B cell (primary cell): ENCODE results near the gene POLR1E. TPM values are rescaled to one million over a fixed set of nuclear protein-coding genes. Genes with fewer than 3 reads are reported as not detected.

Experiments used
- ATAC-seq: fragments of 200-7000 bp; cut with Tn5 transposase; one replicate; pipeline ENCODE4 v1.10.0; 2021; ENCODE audit warnings: low read depth, mild to moderate bottlenecking, moderate number of reproducible peaks, moderate library complexity
- CTCF ChIA-PET: fragments of 350-600 bp; sonication (Branson Sonifier 250); formaldehyde crosslinking; loops from one replicate; lab custom pipeline; 2021; ENCODE audit warnings: antibody characterized with exemption, inconsistent platforms; lab: Charles Lee
- POLR2A ChIA-PET: fragments of 350-600 bp; sonication (Branson Sonifier 250); formaldehyde crosslinking; loops from one replicate; lab custom pipeline; 2021; ENCODE audit warnings: antibody characterized with exemption; lab: Charles Lee
- DNase-seq: peaks from one replicate; pipeline ENCODE4 v3.0.0; 2013
- H2AFZ ChIP-seq: 2 replicates; pipeline ENCODE4 v1.6.1; 2012; ENCODE audit warnings: mild to moderate bottlenecking, low read depth, low read length; ENCODE audit not compliant: insufficient read depth, poor library complexity, severe bottlenecking
- H3K27ac ChIP-seq, 2 donors: 1 replicate in 1 of 2; 2 replicates in 1 of 2; pipeline ENCODE4 v1.5.1; 2012 to 2013; ENCODE audit warnings: low read length in 2 of 2, mild to moderate bottlenecking in 2 of 2, moderate library complexity in 1 of 2
- H3K27me3 ChIP-seq, 4 experiments: fragments of 200-600 bp in 1 of 4; sonication (generic) in 1 of 4; replicated peaks in 1 of 4; 1 replicate in 2 of 4; 2 replicates in 2 of 4; pipeline versions ENCODE4 v1.6.1 to v1.7.0; 2013 to 2016; ENCODE audit warnings: low read length in 3 of 4, mild to moderate bottlenecking in 2 of 4, mixed read lengths in 1 of 4, moderate library complexity in 1 of 4; ENCODE audit not compliant: insufficient read depth in 4 of 4, control insufficient read depth in 3 of 4; ENCODE audit errors: control extremely low read depth in 1 of 4
- H3K36me3 ChIP-seq, 2 experiments: replicated peaks in 1 of 2; 1 replicate in 1 of 2; 2 replicates in 1 of 2; pipeline versions ENCODE4 v1.6.1 to v1.7.1; 2013; ENCODE audit warnings: low read length in 1 of 2; ENCODE audit not compliant: insufficient read depth in 2 of 2, control insufficient read depth in 1 of 2; ENCODE audit errors: control extremely low read depth in 1 of 2, extremely low read depth in 1 of 2
- H3K4me1 ChIP-seq, 2 donors: fragments of 200-600 bp in 1 of 2; sonication (generic) in 1 of 2; 1 replicate in 1 of 2; 2 replicates in 1 of 2; pipeline versions ENCODE4 v1.5.1 to v1.6.1; 2013 to 2017; ENCODE audit warnings: low read length in 2 of 2; ENCODE audit not compliant: control insufficient read depth in 2 of 2, insufficient read depth in 2 of 2
- H3K4me2 ChIP-seq: replicated peaks from 2 replicates; pipeline ENCODE3; 2012; ENCODE audit warnings: mild to moderate bottlenecking, low read depth, low read length; ENCODE audit not compliant: poor library complexity, severe bottlenecking
- H3K4me3 ChIP-seq, 5 experiments: fragments of 200-600 bp in 1 of 5; sonication (generic) in 1 of 5; 1 replicate in 3 of 5; 2 replicates in 2 of 5; pipeline versions ENCODE4 v1.5.1 to v1.7.0; 2011 to 2016; ENCODE audit warnings: low read length in 4 of 5, mild to moderate bottlenecking in 4 of 5, low read depth in 2 of 5, control low read depth in 1 of 5, moderate library complexity in 1 of 5; ENCODE audit not compliant: insufficient read depth in 1 of 5; ENCODE audit errors: control extremely low read depth in 1 of 5, extremely low read depth in 1 of 5
- H3K79me2 ChIP-seq: fragments of 200-600 bp; sonication (generic); one replicate; pipeline ENCODE4 v1.6.0; 2016; ENCODE audit warnings: low read length; ENCODE audit not compliant: control insufficient read depth, insufficient read depth
- H3K9ac ChIP-seq: fragments of 200-600 bp; sonication (generic); 2 replicates; pipeline ENCODE4 v1.6.1; 2017; ENCODE audit warnings: mild to moderate bottlenecking, low read length, moderate library complexity
- H3K9me3 ChIP-seq, 3 donors: one replicate each; pipeline versions ENCODE4 v1.6.1 to v1.7.1; 2013; ENCODE audit warnings: low read length in 2 of 3; ENCODE audit not compliant: control insufficient read depth in 2 of 3, insufficient read depth in 1 of 3; ENCODE audit errors: control extremely low read depth in 1 of 3
- H4K20me1 ChIP-seq: 2 replicates; pipeline ENCODE4 v1.6.0; 2012; ENCODE audit warnings: mild to moderate bottlenecking, low read length; ENCODE audit not compliant: insufficient read depth, control insufficient read depth, poor library complexity, severe bottlenecking
- H3K27ac Mint-ChIP-seq: one replicate; pipeline ENCODE4 v1.8.0; 2021; ENCODE audit warnings: mixed read lengths
- H3K27me3 Mint-ChIP-seq: one replicate; pipeline ENCODE4 v1.8.0; 2021; ENCODE audit warnings: mixed read lengths
- H3K4me1 Mint-ChIP-seq: one replicate; pipeline ENCODE4 v1.8.0; 2021; ENCODE audit warnings: mixed read lengths
- H3K4me3 Mint-ChIP-seq: one replicate; pipeline ENCODE4 v1.8.0; 2021; ENCODE audit warnings: mixed read lengths
- H3K9me3 Mint-ChIP-seq: one replicate; pipeline ENCODE4 v1.8.0; 2022; ENCODE audit warnings: mixed read lengths; ENCODE audit not compliant: insufficient read depth
- CTCF ChIP-seq: fragments of 200-600 bp; IDR thresholded peaks from one replicate; pipeline ENCODE4 v1.8.0; 2022; ENCODE audit warnings: antibody characterized with exemption, mild to moderate bottlenecking
- EZH2 ChIP-seq: IDR thresholded peaks from 2 replicates; pipeline ENCODE4 v1.6.1; 2012; ENCODE audit warnings: borderline replicate concordance, low read depth, mild to moderate bottlenecking, moderate library complexity, low read length; ENCODE audit not compliant: insufficient read depth, poor library complexity, severe bottlenecking
- WGBS: methylation state at CpG from one replicate; pipeline ENCODE4 v1.1.5; 2013; ENCODE audit warnings: missing lambda C conversion rate; ENCODE audit not compliant: insufficient coverage; 5-methylcytosine and 5-hydroxymethylcytosine counted together
- intact Hi-C: fragments of 100-400 bp; cut with micrococcal nuclease; formaldehyde crosslinking; loops from one replicate; pipeline ENCODE4 v1.10.0; 2022
- polyA plus RNA-seq: library from polyadenylated mRNA; depleted of rRNA; stranded (reverse); fragments of >200 nt; gene quantifications from 2 replicates; pipeline ENCODE4 v1.2.3, GENCODE V29; 2012
- total RNA-seq, 2 donors: library from RNA; stranded (reverse); fragments of 120-200 nt in 1 of 2; gene quantifications; 1 replicate in 1 of 2; 2 replicates in 1 of 2; pipeline versions ENCODE4 v1.2.3 to v1.2.4, GENCODE V29; 2013 to 2022

The POLR1E gene
- total and polyA plus RNA-seq, 2 donors (not counting 1 experiment from before 2014, with no cell fraction given): 11.6 to 31.0 TPM

DNA sequence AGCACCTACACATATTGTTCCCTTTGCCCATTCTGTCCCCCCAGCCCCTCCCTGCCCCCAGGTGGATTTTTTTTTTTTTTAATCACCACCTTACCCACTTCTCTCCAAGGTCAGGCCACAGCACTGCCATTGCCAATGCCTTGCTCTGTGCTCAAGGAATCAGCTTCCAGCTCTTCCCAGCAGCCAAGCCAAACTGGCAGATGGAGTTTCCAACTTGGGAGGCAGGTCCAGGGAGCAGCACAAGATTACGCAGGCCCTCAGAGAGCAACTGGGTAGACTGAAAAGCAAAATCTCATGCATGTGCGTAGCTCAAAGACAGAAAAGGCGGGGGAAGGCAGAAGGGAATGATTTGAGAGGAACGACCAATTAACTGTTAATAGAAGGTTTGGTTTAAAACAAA is 48.1 kb upstream of the POLR1E start:
- Mint-ChIP-seq H3K27me3 (no peaks in the 10 kb centered on the region), H3K4me3 (no peak overlapping the region), H3K4me1 (peaks cover 10% of the 10 kb centered on the region), H3K9me3 (no peaks in the 10 kb centered on the region), H3K27ac (no peak overlapping the region)
- Histone ChIP-seq H4K20me1 (peaks cover 7% of the 10 kb centered on the region), H3K9me3 (no peaks in the 10 kb centered on the region), H3K27me3 (no peaks in the 10 kb centered on the region), H3K4me2 (no peak overlapping the region), H3K9ac (no peak overlapping the region), H3K27ac (no peak overlapping the region), H2AFZ (no peak overlapping the region), H3K36me3 (peaks cover 1 to 63% of the 10 kb centered on the region in 2 experiments), H3K79me2 (peaks cover 9% of the 10 kb centered on the region), H3K4me3 (no peak overlapping the region), H3K4me1 (peaks cover 4 to 9% of the 10 kb centered on the region in 2 donors)
- TF ChIP-seq EZH2: no peak
- TF ChIP-seq CTCF: no peak
- WGBS: 96% methylated on average over 4 of the region's 4 CpGs
- ChIA-PET POLR2A (no interaction called here), CTCF (no interaction called here)
- no peak for ATAC-seq
- DNase-seq: no peak
- intact Hi-C loops: no loop called here

- 96% methylated on average over 3 of the region's 3 CpGs for WGBS
- Mint-ChIP-seq H3K9me3 (no peaks in the 10 kb centered on the region), H3K4me3 (no peak overlapping the region), H3K27me3 (no peaks in the 10 kb centered on the region), H3K4me1 (peaks cover 5% of the 10 kb centered on the region), H3K27ac (no peak overlapping the region)
- ChIA-PET CTCF (no interaction called here), POLR2A (no interaction called here)
- Histone ChIP-seq H3K79me2 (peaks cover 16% of the 10 kb centered on the region), H3K9me3 (no peaks in the 10 kb centered on the region), H3K4me2 (no peak overlapping the region), H3K4me1 (peaks cover 0 to 1% of the 10 kb centered on the region in 2 donors), H2AFZ (no peak overlapping the region), H3K9ac (no peak overlapping the region), H3K27me3 (no peaks in the 10 kb centered on the region), H3K4me3 (no peak overlapping the region), H3K36me3 (peaks cover 1 to 67% of the 10 kb centered on the region in 2 experiments), H4K20me1 (peaks cover 13% of the 10 kb centered on the region), H3K27ac (no peak overlapping the region)
- intact Hi-C loops: no loop called here
- no peak for DNase-seq
- no peak for ATAC-seq
- TF ChIP-seq EZH2: no peak
- TF ChIP-seq CTCF: no peak
These were observed 47.4 kb upstream of the POLR1E start for GRCh38 chr9:37438359-37438758.
